Upper lobe of left lung (tissue), 6 donors: Measurements from ENCODE around the gene OPCML. TPM values are rescaled to one million over a fixed set of nuclear protein-coding genes. Genes with fewer than 3 reads are reported as not detected.

ENCODE experiments used
- ATAC-seq, 2 donors: fragments of 200-7000 bp; cut with Tn5 transposase; one replicate each; pipeline ENCODE4 v1.9.1; 2022; ENCODE audit warnings: mild to moderate bottlenecking in 2 of 2, moderate library complexity in 2 of 2; ENCODE audit not compliant: low FRiP score in 2 of 2
- DNase-seq, 2 donors: peaks; one replicate each; pipeline ENCODE4 v3.0.0-alpha.2; 2019 to 2020
- H3K27ac ChIP-seq, 4 donors: fragments of 200-600 bp; sonication (generic); one replicate each; pipeline ENCODE4 v1.5.1; 2016 to 2019
- H3K27me3 ChIP-seq, 4 donors: fragments of 200-600 bp; sonication (generic); one replicate each; pipeline ENCODE4 v1.5.1; 2017 to 2019
- H3K36me3 ChIP-seq, 4 donors: fragments of 200-600 bp; sonication (generic); one replicate each; pipeline ENCODE4 v1.5.1; 2016 to 2019
- H3K4me1 ChIP-seq, 4 donors: fragments of 200-600 bp; sonication (generic); one replicate each; pipeline ENCODE4 v1.5.1; 2018 to 2019
- H3K4me3 ChIP-seq, 4 donors: fragments of 200-600 bp; sonication (generic); one replicate each; pipeline ENCODE4 v1.5.1; 2017 to 2019; ENCODE audit warnings: mild to moderate bottlenecking in 2 of 4, moderate library complexity in 1 of 4
- H3K9me3 ChIP-seq, 4 donors: fragments of 200-600 bp; sonication (generic); one replicate each; pipeline ENCODE4 v1.5.1; 2018 to 2019
- CTCF ChIP-seq, 6 experiments: fragments of 450-650 bp in 4 of 6; fragments of 200-600 bp in 2 of 6; sonication (generic) in 2 of 6; IDR thresholded peaks; one replicate each; pipeline ENCODE4 v1.5.1; 2016 to 2019; ENCODE audit warnings: antibody characterized with exemption in 6 of 6
- EP300 ChIP-seq, 4 donors: sonication (generic); formaldehyde crosslinking; IDR thresholded peaks; one replicate each; pipeline ENCODE4 v1.5.1; 2017; ENCODE audit warnings: antibody characterized with exemption in 4 of 4, control low read depth in 2 of 4
- POLR2A ChIP-seq, 4 donors: fragments of 450-650 bp; IDR thresholded peaks; one replicate each; pipeline ENCODE4 v1.5.1; 2016 to 2017; ENCODE audit warnings: antibody characterized with exemption in 4 of 4, mild to moderate bottlenecking in 2 of 4
- POLR2AphosphoS5 ChIP-seq, 2 donors: sonication (generic); formaldehyde crosslinking; IDR thresholded peaks; one replicate each; pipeline ENCODE4 v1.5.1; 2017; ENCODE audit warnings: antibody characterized with exemption in 2 of 2
- WGBS, 2 donors: methylation state at CpG; one replicate each; pipeline ENCODE4 v1.1.5; 2017 to 2018; 5-methylcytosine and 5-hydroxymethylcytosine counted together
- total RNA-seq, 6 donors: library from RNA; depleted of rRNA in 4 of 6; stranded (reverse); fragments of >200 nt in 4 of 6; gene quantifications; one replicate each; pipeline versions ENCODE4 v1.1.0 to v1.2.1, GENCODE V29; 2016 to 2021
- donor health status: DM: no; HTN: no; CAD: no; lungs with moderate emphysema.
- donor health status: DM: no; HTN: yes; CAD: no; lungs with severe emphysema.

OPCML gene
- total RNA-seq, 6 donors from 2014 or later, result 0.10 TPM; not detected in 5

GRCh38 chr11:133414506-133414905, 117.8 kb downstream of the OPCML start:
- Histone ChIP-seq H3K36me3 (no peaks in the 10 kb centered on the region), H3K9me3 (no peaks in the 10 kb centered on the region), H3K27ac (no peak overlapping the region), H3K4me1 (no peaks in the 10 kb centered on the region), H3K4me3 (no peak overlapping the region), H3K27me3 (no peaks in the 10 kb centered on the region)
- DNase-seq, result no peak
- WGBS, 2 donors, result 77 to 82% methylated on average over 6 of the region's 6 CpGs
- no peak for TF ChIP-seq POLR2AphosphoS5 (IDR thresholded peaks at IDR 0.05)
- no peak for TF ChIP-seq POLR2A (IDR thresholded peaks at IDR 0.05)
- no peak for TF ChIP-seq EP300 (IDR thresholded peaks at IDR 0.05)
- no peak for TF ChIP-seq CTCF (IDR thresholded peaks at IDR 0.05)
- no peak for ATAC-seq

DNA sequence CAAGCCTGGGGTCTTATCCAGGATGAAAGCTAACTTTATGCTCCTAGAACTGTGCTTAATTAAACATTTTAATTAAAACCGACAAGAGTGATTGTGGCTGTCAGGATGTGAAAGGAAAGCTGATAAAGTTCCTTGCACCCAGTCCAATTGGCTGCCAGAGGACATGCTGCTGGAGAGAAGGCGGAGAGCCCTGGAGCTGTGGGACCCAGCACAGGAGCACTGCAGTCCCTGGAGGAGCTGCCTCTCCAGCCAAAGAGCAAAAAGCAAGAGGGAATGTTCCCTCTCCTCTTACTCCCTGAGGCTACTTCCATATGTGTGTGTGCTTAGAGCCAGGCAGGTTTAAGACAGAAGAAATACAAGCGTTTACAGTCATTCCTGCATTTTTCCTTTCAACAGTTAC, 118.6 kb downstream of the OPCML start:
- WGBS, 2 donors, result 75 to 91% methylated on average over 3 of the region's 3 CpGs
- TF ChIP-seq CTCF (IDR thresholded peaks at IDR 0.05), result no peak
- no peak for TF ChIP-seq EP300 (IDR thresholded peaks at IDR 0.05)
- TF ChIP-seq POLR2AphosphoS5 (IDR thresholded peaks at IDR 0.05), result no peak
- no peak for TF ChIP-seq POLR2A (IDR thresholded peaks at IDR 0.05)
- Histone ChIP-seq H3K9me3 (no peaks in the 10 kb centered on the region), H3K36me3 (no peaks in the 10 kb centered on the region), H3K4me3 (no peak overlapping the region), H3K27ac (no peak overlapping the region), H3K27me3 (no peaks in the 10 kb centered on the region), H3K4me1 (no peaks in the 10 kb centered on the region)
- DNase-seq, result no peak
- no peak for ATAC-seq

GRCh38 chr11:133409799-133410198, 122.5 kb downstream of the OPCML start:
- DNase-seq (no peak), ATAC-seq (no peak)
- WGBS, 2 donors, result 63 to 71% methylated on average over 5 of the region's 5 CpGs
- no peaks in the 10 kb centered on the region for H3K27me3 ChIP-seq
- TF ChIP-seq EP300 (IDR thresholded peaks at IDR 0.05) (no peak), CTCF (IDR thresholded peaks at IDR 0.05) (no peak)
- H3K9me3 ChIP-seq, result no peaks in the 10 kb centered on the region
- H3K36me3 ChIP-seq, result no peaks in the 10 kb centered on the region
- no peak overlapping the region for H3K4me3 ChIP-seq
- H3K27ac ChIP-seq, result no peak overlapping the region
- no peaks in the 10 kb centered on the region for H3K4me1 ChIP-seq

DNA sequence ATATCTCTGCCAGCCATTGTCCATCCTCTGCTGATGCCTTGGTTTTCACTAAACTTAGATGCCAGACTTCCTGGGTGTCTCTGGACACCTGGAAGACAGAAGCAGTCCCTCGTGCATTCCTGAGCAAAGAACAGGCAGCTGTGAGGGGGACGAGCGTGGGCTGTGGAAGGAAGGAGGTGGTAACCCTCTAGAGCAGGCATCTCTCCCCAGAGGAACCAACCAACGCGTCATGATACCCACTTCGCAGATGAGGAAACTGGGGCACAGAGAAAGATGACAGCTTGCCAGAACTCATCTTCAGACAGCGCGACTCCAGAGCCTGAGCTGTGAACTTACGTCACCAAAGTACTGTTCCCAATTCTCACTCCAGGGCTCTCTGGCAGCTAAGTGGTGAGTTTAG, 123.4 kb downstream of the OPCML start:
- Histone ChIP-seq H3K4me3 (no peak overlapping the region), H3K36me3 (no peaks in the 10 kb centered on the region), H3K9me3 (no peaks in the 10 kb centered on the region), H3K4me1 (no peaks in the 10 kb centered on the region), H3K27ac (no peak overlapping the region), H3K27me3 (no peaks in the 10 kb centered on the region)
- DNase-seq, result no peak
- 84 to 86% methylated on average over 9 of the region's 9 CpGs for WGBS, 2 donors
- TF ChIP-seq EP300 (IDR thresholded peaks at IDR 0.05) (no peak), POLR2A (IDR thresholded peaks at IDR 0.05) (no peak), POLR2AphosphoS5 (IDR thresholded peaks at IDR 0.05) (no peak), CTCF (IDR thresholded peaks at IDR 0.05) (no peak)
- ATAC-seq, result no peak

DNA sequence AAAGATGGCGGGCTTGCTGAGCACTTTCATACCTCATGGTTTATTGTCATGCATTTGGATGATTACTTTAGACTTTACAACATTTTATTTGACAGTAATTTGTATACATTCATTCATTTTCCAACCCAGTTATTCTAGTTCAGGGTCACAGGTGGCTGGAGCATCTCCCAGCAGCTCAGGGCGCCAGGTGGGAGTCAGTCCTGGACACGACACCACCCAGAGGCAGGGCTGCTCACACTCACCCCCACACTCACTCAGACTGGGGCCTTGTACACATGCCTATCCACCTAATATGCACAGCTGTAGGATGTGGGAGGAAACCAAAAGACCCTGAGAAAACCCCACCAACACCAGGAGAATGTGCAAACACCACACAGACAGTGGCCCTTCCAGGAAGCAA, 123.9 kb downstream of the OPCML start:
- 87 to 89% methylated on average over 3 of the region's 3 CpGs for WGBS, 2 donors
- TF ChIP-seq CTCF (IDR thresholded peaks at IDR 0.05) (no peak), POLR2A (IDR thresholded peaks at IDR 0.05) (no peak), POLR2AphosphoS5 (IDR thresholded peaks at IDR 0.05) (no peak), EP300 (IDR thresholded peaks at IDR 0.05) (no peak)
- ATAC-seq (no peak), DNase-seq (no peak)
- H3K9me3 ChIP-seq, result no peaks in the 10 kb centered on the region
- H3K4me3 ChIP-seq, result no peak overlapping the region
- H3K27ac ChIP-seq, result no peak overlapping the region
- no peaks in the 10 kb centered on the region for H3K4me1 ChIP-seq
- H3K27me3 ChIP-seq, result no peaks in the 10 kb centered on the region
- no peaks in the 10 kb centered on the region for H3K36me3 ChIP-seq
